ENCODE data around the gene AHCYL1. TPM values are rescaled to one million over a fixed set of nuclear protein-coding genes. Genes with fewer than 3 reads are reported as not detected.

The AHCYL1 gene
- total RNA-seq, 2 donors from 2014 or later, result 37.4 to 69.3 TPM

DNA sequence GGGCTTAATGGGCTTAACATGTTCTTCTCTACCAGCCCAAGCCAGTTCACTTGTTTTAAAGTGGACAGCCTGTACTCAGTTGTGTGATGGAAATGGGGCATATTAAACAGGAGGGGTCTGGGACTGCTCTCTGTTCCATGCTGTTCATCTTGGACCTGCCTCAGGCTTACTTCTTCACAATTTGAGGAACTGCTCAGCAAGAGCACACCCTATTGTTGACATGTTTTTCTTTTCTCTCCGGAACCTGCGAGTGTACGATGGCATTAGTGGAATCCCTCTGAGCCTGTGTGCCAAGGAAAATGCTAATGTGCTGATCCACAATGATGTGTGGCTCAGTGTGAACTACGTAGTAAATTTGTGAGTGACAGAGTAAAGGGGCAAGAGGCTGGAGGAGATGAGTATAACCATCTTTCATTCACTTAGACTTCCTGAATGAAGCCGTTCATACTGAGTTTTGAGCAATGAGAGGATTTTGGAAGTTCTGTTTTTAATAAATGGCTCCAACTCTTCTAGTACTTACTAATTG, 6.9 kb downstream of the AHCYL1 start:
- Histone ChIP-seq H3K27me3 (replicated peaks; ENCODE audit: insufficient read depth) (no peaks in the 10 kb centered on the region), H3K27ac (no peak overlapping the region), H3K36me3 (peaks cover 5% of the 10 kb centered on the region), H3K4me3 (no peak overlapping the region), H3K9me3 (no peaks in the 10 kb centered on the region), H3K4me1 (ENCODE audit: control insufficient read depth in 1 of 2, low read depth in 2 of 2) (peaks cover 20 to 67% of the 10 kb centered on the region in 2 donors)
- ATAC-seq (ENCODE audit: insufficient number of reproducible peaks, low FRiP score, low read depth), result no peak
- no peak for TF ChIP-seq CTCF (IDR thresholded peaks at IDR 0.05)
- no peak for DNase-seq (ENCODE audit: low spot score)

DNA sequence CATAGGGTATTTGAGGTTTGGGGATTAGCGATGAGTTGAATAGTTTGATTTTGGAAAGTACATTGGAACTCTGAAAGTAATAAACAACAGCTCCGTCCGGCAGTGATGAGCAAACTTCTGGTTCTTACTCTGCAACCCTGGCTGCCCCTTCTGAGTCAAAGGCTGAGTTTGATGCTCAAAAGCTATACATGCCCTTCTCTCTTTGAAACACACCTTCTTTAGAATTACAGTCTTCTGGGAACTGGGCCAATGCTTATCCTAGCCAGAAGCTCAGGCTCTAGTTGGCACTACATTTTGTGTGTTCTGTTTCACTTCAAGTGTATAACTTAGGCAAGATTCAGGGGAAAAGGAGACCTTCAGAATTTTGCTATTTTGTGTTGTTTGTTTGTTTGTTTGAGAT, 9.3 kb downstream of the AHCYL1 start:
- H3K4me1 ChIP-seq (ENCODE audit: control insufficient read depth in 1 of 2, low read depth in 2 of 2), result peaks cover 11 to 45% of the 10 kb centered on the region in 2 donors
- no peaks in the 10 kb centered on the region for H3K9me3 ChIP-seq
- no peak for DNase-seq (ENCODE audit: low spot score)
- no peak for ATAC-seq (ENCODE audit: insufficient number of reproducible peaks, low FRiP score, low read depth)
- no peak overlapping the region for H3K27ac ChIP-seq
- TF ChIP-seq CTCF (IDR thresholded peaks at IDR 0.05), result no peak
- no peak overlapping the region for H3K4me3 ChIP-seq
- no peaks in the 10 kb centered on the region for H3K27me3 ChIP-seq (replicated peaks; ENCODE audit: insufficient read depth)
- peaks cover 5% of the 10 kb centered on the region for H3K36me3 ChIP-seq

- ATAC-seq (ENCODE audit: insufficient number of reproducible peaks, low FRiP score, low read depth), result no peak
- Histone ChIP-seq H3K4me1 (ENCODE audit: control insufficient read depth in 1 of 2, low read depth in 2 of 2) (peaks cover 8 to 42% of the 10 kb centered on the region in 2 donors), H3K4me3 (no peak overlapping the region), H3K9me3 (no peaks in the 10 kb centered on the region), H3K36me3 (peaks cover 5% of the 10 kb centered on the region), H3K27me3 (replicated peaks; ENCODE audit: insufficient read depth) (no peaks in the 10 kb centered on the region), H3K27ac (no peak overlapping the region)
- no peak for DNase-seq (ENCODE audit: low spot score)
- no peak for TF ChIP-seq CTCF (IDR thresholded peaks at IDR 0.05)
Observed at GRCh38 chr1:109994654-109995053, 10.1 kb downstream of the AHCYL1 start.

- no peak for TF ChIP-seq CTCF (IDR thresholded peaks at IDR 0.05)
Observed at GRCh38 chr1:109995536-109995935, 11.0 kb downstream of the AHCYL1 start.

GRCh38 chr1:109996476-109996875, 11.9 kb downstream of the AHCYL1 start:
- Histone ChIP-seq H3K9me3 (no peaks in the 10 kb centered on the region), H3K27ac (no peak overlapping the region), H3K27me3 (replicated peaks; ENCODE audit: insufficient read depth) (no peaks in the 10 kb centered on the region), H3K4me1 (ENCODE audit: control insufficient read depth in 1 of 2, low read depth in 2 of 2) (peaks cover 4 to 28% of the 10 kb centered on the region in 2 donors), H3K4me3 (no peak overlapping the region), H3K36me3 (peaks cover 5% of the 10 kb centered on the region)
- TF ChIP-seq CTCF (IDR thresholded peaks at IDR 0.05), result no peak
- DNase-seq (ENCODE audit: low spot score), result no peak
- ATAC-seq (ENCODE audit: insufficient number of reproducible peaks, low FRiP score, low read depth), result no peak

More at GRCh38 chr1:109995536-109995935, 11.0 kb downstream of the AHCYL1 start:
- DNase-seq (ENCODE audit: low spot score) (no peak), ATAC-seq (ENCODE audit: insufficient number of reproducible peaks, low FRiP score, low read depth) (no peak)
- no peak overlapping the region for H3K4me3 ChIP-seq
- peaks cover 5% of the 10 kb centered on the region for H3K36me3 ChIP-seq
- H3K27me3 ChIP-seq (replicated peaks; ENCODE audit: insufficient read depth), result no peaks in the 10 kb centered on the region
- no peak overlapping the region for H3K27ac ChIP-seq
- peaks cover 8 to 34% of the 10 kb centered on the region in 2 donors for H3K4me1 ChIP-seq (ENCODE audit: control insufficient read depth in 1 of 2, low read depth in 2 of 2)
- H3K9me3 ChIP-seq, result no peaks in the 10 kb centered on the region
